IMR-90 (cell line): ENCODE results near the gene MIOX. TPM values are rescaled to one million over a fixed set of nuclear protein-coding genes. Genes with fewer than 3 reads are reported as not detected.

Source experiments
- ATAC-seq: fragments of 200-7000 bp; cut with Tn5 transposase; 2 replicates; pipeline ENCODE4 v1.9.1; 2020; ENCODE audit warnings: low read depth, mild to moderate bottlenecking, moderate library complexity
- BruUV-seq: library from RNA; stranded (reverse); fragments of 400-500 nt; replicated peaks from 2 replicates; lab custom pipeline; 2021; lab: Mats Ljungman, UMichigan
- CTCF ChIA-PET: fragments of 300-600 bp; formaldehyde crosslinking; extraction: SDS; loops from one replicate; lab custom pipeline; 2021; ENCODE audit warnings: antibody characterized with exemption; lab: Yijun Ruan, JAX
- POLR2A ChIA-PET: fragments of 300-600 bp; sonication (Branson Sonifier 250); formaldehyde crosslinking; loops from one replicate; lab custom pipeline; 2022; ENCODE audit warnings: antibody characterized with exemption; ENCODE audit not compliant: unreplicated experiment; lab: Charles Lee
- DNase-seq: peaks from one replicate; pipeline ENCODE4 v3.0.0; 2013
- H2AFZ ChIP-seq: replicated peaks from 2 replicates; pipeline ENCODE3; 2013; ENCODE audit warnings: low read length, mild to moderate bottlenecking; ENCODE audit not compliant: poor library complexity
- H2AK5ac ChIP-seq: 2 replicates; pipeline ENCODE4 v1.6.1; 2013; ENCODE audit warnings: low read depth, low read length, inconsistent platforms
- H2AK9ac ChIP-seq: replicated peaks from 2 replicates; pipeline ENCODE3; 2013; ENCODE audit warnings: mild to moderate bottlenecking, low read depth, low read length, moderate library complexity; ENCODE audit not compliant: poor library complexity
- H2BK120ac ChIP-seq: 2 replicates; pipeline ENCODE4 v1.6.1; 2013; ENCODE audit warnings: low read depth, low read length, inconsistent platforms
- H2BK15ac ChIP-seq: 3 replicates; pipeline ENCODE4 v1.6.1; 2013; ENCODE audit warnings: low read depth, low read length, inconsistent platforms
- H2BK20ac ChIP-seq: 2 replicates; pipeline ENCODE4 v1.6.1; 2013; ENCODE audit warnings: low read depth, mild to moderate bottlenecking, inconsistent platforms, low read length, moderate library complexity
- H2BK5ac ChIP-seq: 2 replicates; pipeline ENCODE4 v1.6.1; 2013; ENCODE audit warnings: mild to moderate bottlenecking, low read depth, low read length, inconsistent platforms; ENCODE audit not compliant: poor library complexity, severe bottlenecking
- H3K14ac ChIP-seq: replicated peaks from 2 replicates; pipeline ENCODE4 v1.6.1; 2013; ENCODE audit warnings: low read depth, low read length, inconsistent platforms
- H3K18ac ChIP-seq: 2 replicates; pipeline ENCODE4 v1.6.1; 2013; ENCODE audit warnings: low read depth, low read length, control low read depth
- H3K23ac ChIP-seq: 2 replicates; pipeline ENCODE4 v1.6.1; 2013; ENCODE audit warnings: low read depth, low read length, inconsistent platforms
- H3K27ac ChIP-seq: 2 replicates; pipeline ENCODE4 v1.5.1; 2013; ENCODE audit warnings: mild to moderate bottlenecking, control low read depth, low read length; ENCODE audit not compliant: insufficient read depth
- H3K27me3 ChIP-seq: 2 replicates; pipeline ENCODE4 v1.6.1; 2013; ENCODE audit warnings: low read length; ENCODE audit not compliant: control insufficient read depth, insufficient read depth
- H3K36me3 ChIP-seq: 2 replicates; pipeline ENCODE4 v1.6.1; 2013; ENCODE audit warnings: low read length, mixed read lengths; ENCODE audit not compliant: control insufficient read depth, insufficient read depth
- H3K4ac ChIP-seq: 2 replicates; pipeline ENCODE4 v1.6.1; 2013; ENCODE audit warnings: low read depth, low read length, inconsistent platforms
- H3K4me1 ChIP-seq: 2 replicates; pipeline ENCODE4 v1.6.1; 2013; ENCODE audit warnings: low read length, mixed read lengths; ENCODE audit not compliant: control insufficient read depth, insufficient read depth
- H3K4me2 ChIP-seq: 2 replicates; pipeline ENCODE4 v1.6.1; 2013; ENCODE audit warnings: low read depth, mild to moderate bottlenecking, control low read depth, low read length, moderate library complexity
- H3K4me3 ChIP-seq: 2 replicates; pipeline ENCODE4 v1.5.1; 2013; ENCODE audit warnings: low read depth, mild to moderate bottlenecking, control low read depth, low read length, moderate library complexity; ENCODE audit not compliant: insufficient read depth
- H3K56ac ChIP-seq: 2 replicates; pipeline ENCODE4 v1.6.1; 2013; ENCODE audit warnings: low read length, inconsistent platforms; ENCODE audit not compliant: insufficient read depth; ENCODE audit errors: extremely low read depth
- H3K79me1 ChIP-seq, 2 experiments: 2 replicates each; pipeline ENCODE4 v1.6.1; 2013; ENCODE audit warnings: low read length in 2 of 2, inconsistent platforms in 1 of 2, low read depth in 1 of 2
- H3K9ac ChIP-seq: 2 replicates; pipeline ENCODE4 v1.6.1; 2013; ENCODE audit warnings: low read depth, low read length, control low read depth
- H3K9me1 ChIP-seq: 2 replicates; pipeline ENCODE4 v1.6.1; 2013; ENCODE audit warnings: low read length, inconsistent platforms; ENCODE audit not compliant: insufficient read depth
- H3K9me3 ChIP-seq: 2 replicates; pipeline ENCODE4 v1.6.1; 2013; ENCODE audit warnings: low read length; ENCODE audit not compliant: control insufficient read depth, insufficient read depth
- H4K20me1 ChIP-seq: 2 replicates; pipeline ENCODE4 v1.6.1; 2013; ENCODE audit warnings: low read length, inconsistent platforms; ENCODE audit not compliant: insufficient read depth
- H4K5ac ChIP-seq: 2 replicates; pipeline ENCODE4 v1.6.1; 2013; ENCODE audit warnings: mild to moderate bottlenecking, low read depth, low read length, control low read depth
- H4K8ac ChIP-seq, 2 experiments: 2 replicates each; pipeline ENCODE4 v1.6.1; 2013; ENCODE audit warnings: low read depth in 2 of 2, low read length in 2 of 2, control low read depth in 1 of 2, inconsistent platforms in 1 of 2
- H4K91ac ChIP-seq: 2 replicates; pipeline ENCODE4 v1.6.1; 2013; ENCODE audit warnings: low read depth, low read length, inconsistent platforms; ENCODE audit not compliant: insufficient read depth
- CEBPB ChIP-seq: IDR thresholded peaks from 2 replicates; pipeline ENCODE4 v1.6.1; 2012; ENCODE audit warnings: low read depth, low read length, improper control_type of control experiment
- CHD1 ChIP-seq: IDR thresholded peaks from 2 replicates; pipeline ENCODE4 v1.6.1; 2012; ENCODE audit warnings: low read depth, low read length, improper control_type of control experiment
- FOS ChIP-seq: fragments of 150-350 bp; IDR thresholded peaks from 2 replicates; pipeline ENCODE4 v1.6.1; 2016; ENCODE audit warnings: low read depth, low read length
- MAFK ChIP-seq: IDR thresholded peaks from 2 replicates; pipeline ENCODE4 v1.6.1; 2012; ENCODE audit warnings: low read depth, low read length, improper control_type of control experiment
- MAZ ChIP-seq: IDR thresholded peaks from 2 replicates; pipeline ENCODE4 v1.6.1; 2012; ENCODE audit warnings: low read depth, mild to moderate bottlenecking, low read length, improper control_type of control experiment, moderate library complexity, borderline replicate concordance
- RFX5 ChIP-seq: IDR thresholded peaks from 2 replicates; pipeline ENCODE4 v1.8.0; 2012; ENCODE audit warnings: low read depth, mild to moderate bottlenecking, low read length, moderate library complexity
- WGBS, 2 experiments: methylation state at CpG; one replicate each; pipeline versions ENCODE4 v1.1.5 to v1.1.7; 2013; ENCODE audit warnings: missing lambda C conversion rate in 2 of 2; ENCODE audit not compliant: insufficient read length in 1 of 2; ENCODE audit errors: extremely low coverage in 2 of 2; 5-methylcytosine and 5-hydroxymethylcytosine counted together
- dilution Hi-C: fragments of 300-500 bp; cut with HindIII; formaldehyde crosslinking; loops from one replicate; pipeline ENCODE4 v1.14.3; 2018; ENCODE audit warnings: low sequenced_read_pairs; ENCODE audit not compliant: unreplicated experiment
- in situ Hi-C: fragments of 300-500 bp; cut with MboI; formaldehyde crosslinking; loops from 3 replicates; pipeline ENCODE4 v1.14.3; 2019; ENCODE audit warnings: low sequenced_read_pairs, inconsistent platforms, mixed read lengths
- intact Hi-C: fragments of 100-400 bp; cut with micrococcal nuclease; formaldehyde crosslinking; loops from 2 replicates; pipeline ENCODE4 v1.10.0; 2022
- polyA plus RNA-seq, 3 experiments: library from polyadenylated mRNA; depleted of rRNA; stranded (reverse); fragments of >200 nt; gene quantifications; 2 replicates each; pipeline ENCODE4 v1.2.3, GENCODE V29; 2012; ENCODE audit warnings: low replicate concordance in 1 of 3
- total RNA-seq: library from RNA; depleted of rRNA; stranded (reverse); fragments of >200 nt; gene quantifications from 2 replicates; pipeline ENCODE4 v1.2.3, GENCODE V29; 2012
- TF ChIP-seq, protein P1 (sequence below): conservative IDR thresholded peaks from 2 replicates; pipeline ENCODE4 v1.5.1; 2012; ENCODE audit warnings: mild to moderate bottlenecking, low read depth, low read length, improper control_type of control experiment

The MIOX gene
- total and polyA plus RNA-seq, 2 of the 4 experiments (the other 2 are of a cell fraction) = not detected

- Histone ChIP-seq H2BK20ac (no peak overlapping the region), H2BK5ac (no peak overlapping the region), H4K5ac (no peak overlapping the region), H2AK9ac (no peak overlapping the region), H3K4ac (no peak overlapping the region), H2AFZ (no peak overlapping the region), H3K9ac (no peak overlapping the region), H3K79me1 (0 out of 4 replicates have a peak, but pooled peaks cover 0 to 4% of the 10 kb centered on the region in 2 experiments), H4K91ac (no peak overlapping the region), H3K9me1 (0 out of 2 replicates have a peak, but pooled peaks cover 3% of the 10 kb centered on the region), H3K4me3 (no peak overlapping the region), H3K56ac (no peak overlapping the region), H4K20me1 (peaks cover 17% of the 10 kb centered on the region), H3K27me3 (no peaks in the 10 kb centered on the region), H3K9me3 (no peaks in the 10 kb centered on the region), H4K8ac (no peak overlapping the region), H2AK5ac (no peak overlapping the region), H3K23ac (no peak overlapping the region), H3K4me1 (no peaks in the 10 kb centered on the region), H3K18ac (no peak overlapping the region), H3K4me2 (no peak overlapping the region), H2BK15ac (no peak overlapping the region), H3K14ac (no peak overlapping the region), H3K36me3 (peaks cover 77% of the 10 kb centered on the region), H2BK120ac (no peak overlapping the region), H3K27ac (no peak overlapping the region)
- TF ChIP-seq, protein P1, sequence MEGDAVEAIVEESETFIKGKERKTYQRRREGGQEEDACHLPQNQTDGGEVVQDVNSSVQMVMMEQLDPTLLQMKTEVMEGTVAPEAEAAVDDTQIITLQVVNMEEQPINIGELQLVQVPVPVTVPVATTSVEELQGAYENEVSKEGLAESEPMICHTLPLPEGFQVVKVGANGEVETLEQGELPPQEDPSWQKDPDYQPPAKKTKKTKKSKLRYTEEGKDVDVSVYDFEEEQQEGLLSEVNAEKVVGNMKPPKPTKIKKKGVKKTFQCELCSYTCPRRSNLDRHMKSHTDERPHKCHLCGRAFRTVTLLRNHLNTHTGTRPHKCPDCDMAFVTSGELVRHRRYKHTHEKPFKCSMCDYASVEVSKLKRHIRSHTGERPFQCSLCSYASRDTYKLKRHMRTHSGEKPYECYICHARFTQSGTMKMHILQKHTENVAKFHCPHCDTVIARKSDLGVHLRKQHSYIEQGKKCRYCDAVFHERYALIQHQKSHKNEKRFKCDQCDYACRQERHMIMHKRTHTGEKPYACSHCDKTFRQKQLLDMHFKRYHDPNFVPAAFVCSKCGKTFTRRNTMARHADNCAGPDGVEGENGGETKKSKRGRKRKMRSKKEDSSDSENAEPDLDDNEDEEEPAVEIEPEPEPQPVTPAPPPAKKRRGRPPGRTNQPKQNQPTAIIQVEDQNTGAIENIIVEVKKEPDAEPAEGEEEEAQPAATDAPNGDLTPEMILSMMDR = peak; percentile 12; the same call in 1 of the 2 replicates
- no peak for TF ChIP-seq FOS
- TF ChIP-seq CHD1 = no peak
- no peak for TF ChIP-seq RFX5
- TF ChIP-seq CEBPB = no peak
- no peak for TF ChIP-seq MAZ
- TF ChIP-seq MAFK = no peak
- ATAC-seq (0 out of 2 replicates have a peak, but pooled peaks have one; percentile 33), DNase-seq (no peak)
- intact Hi-C loops = no loop called here
- ChIA-PET POLR2A (no interaction called here), CTCF (no interaction called here)
- no TSS peak for BruUV-seq
- in situ Hi-C loops = no loop called here
- 95% methylated on average over 25 of the region's 34 CpGs; no CpG with 5 or more reads in 1 of the 2 experiments for WGBS, 2 experiments
- dilution Hi-C loops = no loop called here
Observed at GRCh38 chr22:50456466-50457234, 30.0 kb upstream of the MIOX start.
